Uterus (tissue), 4 donors: ENCODE measurements around the gene LCN10. TPM values are rescaled to one million over a fixed set of nuclear protein-coding genes. Genes with fewer than 3 reads are reported as not detected.
"Not testable (repeated sequence)": the region's sequence is repeated elsewhere in the genome, so short reads cannot be mapped to it uniquely, and the experiment has no call there.

Source experiments
- DNase-seq, 2 donors: peaks; one replicate each; pipeline ENCODE4 v3.0.0-alpha.2; 2019 to 2020
- H3K27ac ChIP-seq, 2 donors: fragments of 200-600 bp; sonication (generic); 1 replicate in 1 of 2; 2 replicates in 1 of 2; pipeline ENCODE4 v1.5.1; 2016 to 2018
- H3K27me3 ChIP-seq, 2 donors: fragments of 200-600 bp; sonication (generic); one replicate each; pipeline ENCODE4 v1.5.1; 2018 to 2019; ENCODE audit warnings: control low read depth in 1 of 2
- H3K36me3 ChIP-seq, 2 donors: fragments of 200-600 bp; sonication (generic); one replicate each; pipeline ENCODE4 v1.5.1; 2019; ENCODE audit warnings: control low read depth in 1 of 2
- H3K4me1 ChIP-seq, 2 donors: fragments of 200-600 bp; sonication (generic); one replicate each; pipeline ENCODE4 v1.5.1; 2018 to 2019; ENCODE audit warnings: control low read depth in 1 of 2
- H3K4me3 ChIP-seq, 2 donors: fragments of 200-600 bp; sonication (generic); 1 replicate in 1 of 2; 2 replicates in 1 of 2; pipeline ENCODE4 v1.5.1; 2018 to 2019; ENCODE audit warnings: mild to moderate bottlenecking in 1 of 2
- H3K9me3 ChIP-seq, 2 donors: fragments of 200-600 bp; sonication (generic); one replicate each; pipeline ENCODE4 v1.5.1; 2019; ENCODE audit warnings: control low read depth in 1 of 2
- CTCF ChIP-seq, 4 experiments: fragments of 200-600 bp in 2 of 4; fragments of 450-650 bp in 2 of 4; sonication (generic) in 2 of 4; IDR thresholded peaks; one replicate each; pipeline ENCODE4 v1.5.1; 2016 to 2019; ENCODE audit warnings: antibody characterized with exemption in 4 of 4, mild to moderate bottlenecking in 2 of 4, moderate library complexity in 1 of 4
- POLR2A ChIP-seq, 2 donors: fragments of 450-650 bp; IDR thresholded peaks; one replicate each; pipeline ENCODE4 v1.6.1; 2016; ENCODE audit warnings: antibody characterized with exemption in 2 of 2, mild to moderate bottlenecking in 1 of 2, moderate library complexity in 1 of 2
- intact Hi-C: fragments of 100-400 bp; cut with DNase I; formaldehyde crosslinking; loops from one replicate; pipeline ENCODE4 v1.15.1; 2023; ENCODE audit warnings: low total_unique reads
- total RNA-seq, 4 donors: library from RNA; depleted of rRNA in 3 of 4; stranded (reverse); fragments of >200 nt in 3 of 4; gene quantifications; one replicate each; pipeline versions ENCODE4 v1.1.0 to v1.2.4, GENCODE V29; 2014 to 2023
- donor health status: DM: yes; HTN: yes; CAD: no.

Gene LCN10
- total RNA-seq, 4 donors from 2014 or later, result 0.55 to 81.4 (median 20.4) TPM

- Histone ChIP-seq H3K36me3 (no peaks in the 10 kb centered on the region), H3K4me1 (peaks cover 3 to 8% of the 10 kb centered on the region in 2 donors), H3K27me3 (no peaks in the 10 kb centered on the region), H3K27ac (no peak overlapping the region), H3K9me3 (no peaks in the 10 kb centered on the region), H3K4me3 (no peak overlapping the region)
- TF ChIP-seq CTCF (IDR thresholded peaks at IDR 0.05), result peak; percentile 83 to 91 (median 89)
- TF ChIP-seq POLR2A (IDR thresholded peaks at IDR 0.05), result no peak
- intact Hi-C loops, result loop anchor here (5.0 kb wide), 1 partner anchor 244 kb away; the partner anchor contains the start of gene FUT7
- peak; percentile 64 to 70 for DNase-seq
These were observed 45.1 kb upstream of the LCN10 start for GRCh38 chr9:136787690-136788400.

GRCh38 chr9:136786983-136787382, 44.2 kb upstream of the LCN10 start:
- not testable (repeated sequence) for H3K27ac ChIP-seq, H3K9me3 ChIP-seq, H3K36me3 ChIP-seq, DNase-seq, H3K4me3 ChIP-seq, H3K4me1 ChIP-seq, H3K27me3 ChIP-seq
- intact Hi-C loops, result loop anchor here (5.0 kb wide), 1 partner anchor 245 kb away; the partner anchor contains the start of gene FUT7

GRCh38 chr9:136786451-136786850, 43.7 kb upstream of the LCN10 start:
- no peak for TF ChIP-seq CTCF (IDR thresholded peaks at IDR 0.05)
- no peak for TF ChIP-seq POLR2A (IDR thresholded peaks at IDR 0.05)
- no peaks in the 10 kb centered on the region for H3K9me3 ChIP-seq
- H3K4me1 ChIP-seq, result no peaks in the 10 kb centered on the region
- H3K36me3 ChIP-seq, result no peaks in the 10 kb centered on the region
- no peak for DNase-seq
- H3K27me3 ChIP-seq, result no peaks in the 10 kb centered on the region
- intact Hi-C loops, result loop anchor here (5.0 kb wide), 1 partner anchor 246 kb away; the partner anchor contains the start of gene FUT7
- H3K4me3 ChIP-seq, result no peak overlapping the region
- H3K27ac ChIP-seq, result no peak overlapping the region

GRCh38 chr9:136785565-136786355, 43.0 kb upstream of the LCN10 start:
- H3K4me1 ChIP-seq, H3K36me3 ChIP-seq, H3K4me3 ChIP-seq, H3K9me3 ChIP-seq, H3K27me3 ChIP-seq, DNase-seq, H3K27ac ChIP-seq: not testable (repeated sequence)
- intact Hi-C loops, result loop anchor here (5.0 kb wide), 1 partner anchor 247 kb away; the partner anchor contains the start of gene FUT7

- Histone ChIP-seq H3K27ac (no peak overlapping the region), H3K9me3 (no peaks in the 10 kb centered on the region), H3K27me3 (no peaks in the 10 kb centered on the region), H3K36me3 (no peaks in the 10 kb centered on the region), H3K4me1 (no peaks in the 10 kb centered on the region), H3K4me3 (no peak overlapping the region)
- TF ChIP-seq CTCF (IDR thresholded peaks at IDR 0.05) (no peak), POLR2A (IDR thresholded peaks at IDR 0.05) (no peak)
- intact Hi-C loops, result loop anchor here (5.0 kb wide), 1 partner anchor 247 kb away; the partner anchor contains the start of gene FUT7
- no peak for DNase-seq
These were observed 42.2 kb upstream of the LCN10 start for GRCh38 chr9:136784997-136785361.
